Stomach (tissue), 4 donors: Measurements from ENCODE around the gene STMN1.

Experiments
- POLR2A ChIP-seq, 4 donors: fragments of 450-650 bp; IDR thresholded peaks; one replicate each; pipeline ENCODE4 v1.6.1; 2016; ENCODE audit warnings: antibody characterized with exemption in 4 of 4, control low read depth in 2 of 4, mild to moderate bottlenecking in 1 of 4, moderate library complexity in 1 of 4
- POLR2AphosphoS5 ChIP-seq, 3 donors: sonication (generic); formaldehyde crosslinking; IDR thresholded peaks; one replicate each; pipeline ENCODE4 v1.6.1; 2016; ENCODE audit warnings: antibody characterized with exemption in 3 of 3

DNA sequence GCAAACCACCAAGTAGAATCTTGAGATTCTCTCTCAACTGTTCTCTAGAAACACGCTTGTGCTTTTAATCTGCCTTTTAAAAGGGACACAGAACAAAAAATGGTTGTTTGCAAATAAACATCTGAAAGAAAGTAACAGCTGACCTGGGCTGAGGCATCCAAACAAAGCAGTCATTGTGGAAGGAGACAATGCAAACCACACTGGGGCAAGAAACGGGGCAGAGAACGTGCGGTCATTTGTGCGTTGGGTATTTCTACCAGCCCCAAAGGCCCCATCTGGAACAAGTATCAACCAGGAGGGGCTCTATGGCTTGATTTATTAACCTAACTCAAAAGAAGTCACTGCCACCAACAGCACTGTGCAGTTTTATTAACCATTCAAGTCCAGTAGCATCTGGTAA lies 6.0 kb downstream of the STMN1 start:
- no peak for TF ChIP-seq POLR2A (IDR thresholded peaks at IDR 0.05)
- TF ChIP-seq POLR2AphosphoS5 (IDR thresholded peaks at IDR 0.05), result no peak
